Keratinocyte (primary cell): ENCODE measurements around the gene UBAC2. TPM values are rescaled to one million over a fixed set of nuclear protein-coding genes. Genes with fewer than 3 reads are reported as not detected.

Source experiments
- DNase-seq: peaks from one replicate; pipeline ENCODE4 v3.0.0-alpha.2; 2011; ENCODE audit warnings: low read depth, missing footprints, low spot score
- FAIRE-seq: peaks from 2 replicates; lab custom pipeline; 2011; peaks lifted over from hg19 to GRCh38; lab: Jason Lieb, UNC
- H2AFZ ChIP-seq: 2 replicates; pipeline ENCODE4 v1.6.0; 2012; ENCODE audit warnings: low read length, control low read depth, inconsistent platforms; ENCODE audit not compliant: control insufficient read depth
- H3K27ac ChIP-seq: 2 replicates; pipeline ENCODE4 v1.5.1; 2011; ENCODE audit warnings: low read length; ENCODE audit not compliant: control insufficient read depth, insufficient read depth
- H3K27me3 ChIP-seq: 3 replicates; pipeline ENCODE4 v1.6.0; 2011; ENCODE audit warnings: low read length; ENCODE audit not compliant: control insufficient read depth, insufficient read depth; ENCODE audit errors: extremely low read depth
- H3K36me3 ChIP-seq, 2 experiments: 2 replicates in 1 of 2; 3 replicates in 1 of 2; pipeline ENCODE4 v1.5.1; 2011; ENCODE audit warnings: low read length in 2 of 2, mild to moderate bottlenecking in 1 of 2; ENCODE audit not compliant: control insufficient read depth in 2 of 2, insufficient read depth in 2 of 2; ENCODE audit errors: extremely low read depth in 1 of 2
- H3K4me1 ChIP-seq: 3 replicates; pipeline ENCODE4 v1.5.1; 2011; ENCODE audit warnings: low read length; ENCODE audit not compliant: control insufficient read depth, insufficient read depth; ENCODE audit errors: extremely low read depth
- H3K4me2 ChIP-seq: 3 replicates; pipeline ENCODE4 v1.6.0; 2011; ENCODE audit warnings: low read depth, low read length; ENCODE audit not compliant: control insufficient read depth, insufficient read depth; ENCODE audit errors: extremely low read depth
- H3K4me3 ChIP-seq, 3 experiments: fragments of 200-600 bp in 1 of 3; sonication (generic) in 1 of 3; 2 replicates in 2 of 3; 3 replicates in 1 of 3; pipeline ENCODE4 v1.5.1; 2011 to 2016; ENCODE audit warnings: low read length in 3 of 3, mild to moderate bottlenecking in 3 of 3, control low read depth in 2 of 3, inconsistent platforms in 1 of 3, low read depth in 1 of 3, mixed read lengths in 1 of 3, mixed run types in 1 of 3, moderate library complexity in 1 of 3; ENCODE audit not compliant: control insufficient read depth in 2 of 3, insufficient read depth in 2 of 3; ENCODE audit errors: extremely low read depth in 1 of 3
- H3K79me2 ChIP-seq: 2 replicates; pipeline ENCODE4 v1.6.0; 2012; ENCODE audit warnings: low read length; ENCODE audit not compliant: control insufficient read depth, insufficient read depth
- H3K9ac ChIP-seq: 3 replicates; pipeline ENCODE4 v1.6.0; 2011; ENCODE audit warnings: low read length; ENCODE audit not compliant: control insufficient read depth, insufficient read depth; ENCODE audit errors: extremely low read depth
- H3K9me1 ChIP-seq: 3 replicates; pipeline ENCODE4 v1.6.0; 2011; ENCODE audit warnings: low read length; ENCODE audit not compliant: control insufficient read depth, insufficient read depth; ENCODE audit errors: extremely low read depth
- H3K9me3 ChIP-seq: 2 replicates; pipeline ENCODE4 v1.5.1; 2012; ENCODE audit warnings: low read depth, low read length; ENCODE audit not compliant: control insufficient read depth
- H4K20me1 ChIP-seq: 3 replicates; pipeline ENCODE4 v1.6.0; 2011; ENCODE audit warnings: low read length; ENCODE audit not compliant: control insufficient read depth, insufficient read depth; ENCODE audit errors: extremely low read depth
- EZH2 ChIP-seq: IDR thresholded peaks from one replicate; pipeline ENCODE4 v1.6.1; 2012; ENCODE audit warnings: inconsistent platforms, mild to moderate bottlenecking, low read length, moderate library complexity
- dilution Hi-C: fragments of 300-500 bp; cut with MboI; formaldehyde crosslinking; loops from one replicate; pipeline ENCODE4 v1.7.0; 2020; ENCODE audit warnings: low sequenced_read_pairs; ENCODE audit not compliant: extremely low pct_ligation_motif_present
- polyA plus RNA-seq, 5 experiments: library from polyadenylated mRNA; depleted of rRNA in 3 of 5; stranded (reverse) in 3 of 5; stranded (forward) in 1 of 5; unstranded in 1 of 5; fragments of >200 nt; gene quantifications; 1 replicate in 1 of 5; 2 replicates in 3 of 5; 3 replicates in 1 of 5; pipeline versions ENCODE4 v1.2.1 to v1.2.3, GENCODE V29; 2011 to 2012; ENCODE audit warnings: missing spikeins in 2 of 5, low read depth in 1 of 5, low replicate concordance in 1 of 5
- TF ChIP-seq, protein P1 (sequence below), 3 experiments: IDR thresholded peaks in 1 of 3; conservative IDR thresholded peaks in 1 of 3; optimal IDR thresholded peaks in 1 of 3; 2 replicates in 2 of 3; 3 replicates in 1 of 3; pipeline versions ENCODE3 to v1.5.1; 2011; ENCODE audit warnings: low read length in 3 of 3, mild to moderate bottlenecking in 3 of 3, moderate library complexity in 2 of 3, control low read depth in 1 of 3, inconsistent platforms in 1 of 3; ENCODE audit not compliant: insufficient read depth in 2 of 3; ENCODE audit errors: extremely low read depth in 1 of 3

Gene UBAC2
- polyA plus RNA-seq, 1 donor (not counting 4 experiments of a cell fraction or from before 2014, with no cell fraction given) = 104 TPM

DNA sequence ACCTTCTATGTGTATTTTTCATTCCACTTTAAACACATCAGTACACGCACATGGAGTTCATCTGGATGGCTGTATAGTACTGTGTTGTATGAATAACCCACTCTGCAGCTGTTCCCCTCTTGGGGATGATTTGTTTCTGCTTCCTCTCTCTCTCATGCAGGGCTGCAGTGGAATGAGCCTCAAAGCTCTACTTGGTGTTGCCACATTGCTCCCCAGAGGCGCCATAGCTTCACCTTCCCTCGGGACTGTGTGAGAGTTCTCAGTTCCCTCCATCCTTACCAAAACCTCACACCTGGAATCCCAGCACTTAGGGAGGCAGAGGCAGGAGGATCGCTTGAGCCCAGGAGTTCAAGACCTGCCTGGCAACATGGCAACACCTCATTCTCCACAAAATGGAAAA lies 134.9 kb downstream of the UBAC2 start:
- Histone ChIP-seq H4K20me1 (no peaks in the 10 kb centered on the region), H3K4me2 (no peak overlapping the region), H2AFZ (no peak overlapping the region), H3K36me3 (peaks cover 5 to 6% of the 10 kb centered on the region in 2 experiments), H3K9me3 (no peaks in the 10 kb centered on the region), H3K4me3 (no peak overlapping the region), H3K79me2 (no peaks in the 10 kb centered on the region), H3K9ac (no peak overlapping the region), H3K27me3 (no peaks in the 10 kb centered on the region), H3K4me1 (no peaks in the 10 kb centered on the region), H3K27ac (no peak overlapping the region), H3K9me1 (no peaks in the 10 kb centered on the region)
- DNase-seq = no peak
- dilution Hi-C loops = no loop called here
- FAIRE-seq = no peak
- TF ChIP-seq, protein P1, sequence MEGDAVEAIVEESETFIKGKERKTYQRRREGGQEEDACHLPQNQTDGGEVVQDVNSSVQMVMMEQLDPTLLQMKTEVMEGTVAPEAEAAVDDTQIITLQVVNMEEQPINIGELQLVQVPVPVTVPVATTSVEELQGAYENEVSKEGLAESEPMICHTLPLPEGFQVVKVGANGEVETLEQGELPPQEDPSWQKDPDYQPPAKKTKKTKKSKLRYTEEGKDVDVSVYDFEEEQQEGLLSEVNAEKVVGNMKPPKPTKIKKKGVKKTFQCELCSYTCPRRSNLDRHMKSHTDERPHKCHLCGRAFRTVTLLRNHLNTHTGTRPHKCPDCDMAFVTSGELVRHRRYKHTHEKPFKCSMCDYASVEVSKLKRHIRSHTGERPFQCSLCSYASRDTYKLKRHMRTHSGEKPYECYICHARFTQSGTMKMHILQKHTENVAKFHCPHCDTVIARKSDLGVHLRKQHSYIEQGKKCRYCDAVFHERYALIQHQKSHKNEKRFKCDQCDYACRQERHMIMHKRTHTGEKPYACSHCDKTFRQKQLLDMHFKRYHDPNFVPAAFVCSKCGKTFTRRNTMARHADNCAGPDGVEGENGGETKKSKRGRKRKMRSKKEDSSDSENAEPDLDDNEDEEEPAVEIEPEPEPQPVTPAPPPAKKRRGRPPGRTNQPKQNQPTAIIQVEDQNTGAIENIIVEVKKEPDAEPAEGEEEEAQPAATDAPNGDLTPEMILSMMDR (optimal IDR thresholded peaks at IDR 0.05 in 1 of 3, IDR thresholded peaks at IDR 0.05 in 1 of 3, conservative IDR thresholded peaks at IDR 0.05 in 1 of 3; ENCODE audit: extremely low read depth in 1 of 3, insufficient read depth in 2 of 3, low read length in 3 of 3) = no peak
- TF ChIP-seq EZH2 = no peak

DNA sequence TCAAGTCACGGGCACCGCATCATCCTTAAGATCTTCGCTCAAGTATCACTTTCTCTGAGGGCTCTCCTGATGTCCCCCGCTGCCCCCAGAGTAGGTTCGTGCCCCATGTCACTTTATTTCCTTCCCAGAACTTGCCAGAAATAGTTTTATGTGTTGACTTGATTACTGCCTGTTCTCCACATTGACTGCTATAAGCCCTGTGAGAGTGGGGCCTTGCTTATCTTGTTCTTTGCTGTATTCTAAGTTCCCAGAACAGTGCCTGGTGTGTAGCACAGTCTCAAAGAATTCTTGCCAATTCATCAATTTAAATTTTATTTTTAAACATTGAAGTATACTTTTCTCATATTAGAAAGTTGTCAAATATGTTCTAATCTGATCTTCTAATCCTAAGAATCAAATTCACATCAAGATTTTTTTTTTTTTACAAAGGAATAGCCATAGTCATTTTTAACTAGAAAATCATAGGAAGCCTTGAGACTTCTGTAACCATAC lies 138.6 kb downstream of the UBAC2 start:
- TF ChIP-seq, protein P1 (optimal IDR thresholded peaks at IDR 0.05 in 1 of 3, IDR thresholded peaks at IDR 0.05 in 1 of 3, conservative IDR thresholded peaks at IDR 0.05 in 1 of 3; ENCODE audit: extremely low read depth in 1 of 3, insufficient read depth in 2 of 3, low read length in 3 of 3) = no peak
- no peak for TF ChIP-seq EZH2
- FAIRE-seq (no peak), DNase-seq (no peak)
- Histone ChIP-seq H3K4me1 (no peaks in the 10 kb centered on the region), H3K9me3 (no peaks in the 10 kb centered on the region), H3K9ac (no peak overlapping the region), H3K36me3 (peaks cover 10 to 17% of the 10 kb centered on the region in 2 experiments), H3K9me1 (no peaks in the 10 kb centered on the region), H3K27ac (no peak overlapping the region), H4K20me1 (no peaks in the 10 kb centered on the region), H3K4me2 (no peak overlapping the region), H2AFZ (no peak overlapping the region), H3K4me3 (no peak overlapping the region), H3K27me3 (no peaks in the 10 kb centered on the region), H3K79me2 (no peaks in the 10 kb centered on the region)
- dilution Hi-C loops = no loop called here
